OCI-LY1 (cell line): Measurements from ENCODE around the gene KLF1.

Experiments used
- H2AFZ ChIP-seq: fragments of 200-600 bp; sonication (generic), shearing (Covaris generic); 2 replicates; pipeline ENCODE4 v1.6.0; 2014; ENCODE audit warnings: antibody characterized with exemption, mild to moderate bottlenecking, low read length
- H3F3A ChIP-seq: fragments of 200-600 bp; sonication (generic), shearing (Covaris generic); 2 replicates; pipeline ENCODE4 v1.6.0; 2014; ENCODE audit warnings: mild to moderate bottlenecking, antibody characterized with exemption, low read length, moderate library complexity; ENCODE audit not compliant: insufficient read depth
- H3K27ac ChIP-seq: fragments of 200-600 bp; sonication (generic); 2 replicates; pipeline ENCODE4 v1.5.1; 2014; ENCODE audit warnings: low read length, mixed run types, mild to moderate bottlenecking, low read depth; ENCODE audit not compliant: poor library complexity, severe bottlenecking
- H3K27me3 ChIP-seq: fragments of 200-600 bp; sonication (generic); 2 replicates; pipeline ENCODE4 v1.6.0; 2014; ENCODE audit warnings: antibody characterized with exemption, mild to moderate bottlenecking, low read length, moderate library complexity; ENCODE audit not compliant: insufficient read depth
- H3K36me3 ChIP-seq: fragments of 200-600 bp; sonication (generic); 2 replicates; pipeline ENCODE4 v1.6.1; 2014; ENCODE audit warnings: mild to moderate bottlenecking, antibody characterized with exemption, low read length, moderate library complexity, mixed read lengths; ENCODE audit not compliant: insufficient read depth
- H3K4me1 ChIP-seq: fragments of 200-600 bp; sonication (generic); 2 replicates; pipeline ENCODE4 v1.5.1; 2014; ENCODE audit warnings: mild to moderate bottlenecking, low read length, moderate library complexity; ENCODE audit not compliant: insufficient read depth, severe bottlenecking
- H3K4me2 ChIP-seq: fragments of 200-600 bp; sonication (generic), shearing (Covaris generic); 2 replicates; pipeline ENCODE4 v1.6.1; 2014; ENCODE audit warnings: low read length
- H3K4me3 ChIP-seq: fragments of 200-600 bp; sonication (generic); 2 replicates; pipeline ENCODE4 v1.5.1; 2014; ENCODE audit warnings: low read length, low read depth, mild to moderate bottlenecking, mixed read lengths; ENCODE audit not compliant: poor library complexity, severe bottlenecking
- H3K79me2 ChIP-seq: fragments of 200-600 bp; shearing (Covaris generic); 2 replicates; pipeline ENCODE4 v1.6.1; 2016; ENCODE audit warnings: mixed run types, low read length, mixed read lengths; ENCODE audit not compliant: insufficient read depth
- H3K9ac ChIP-seq: fragments of 200-600 bp; sonication (generic), shearing (Covaris generic); 2 replicates; pipeline ENCODE4 v1.6.1; 2014; ENCODE audit warnings: mild to moderate bottlenecking, low read length, mixed read lengths
- H3K9me2 ChIP-seq: fragments of 200-600 bp; sonication (generic), shearing (Covaris generic); 2 replicates; pipeline ENCODE4 v1.6.1; 2014; ENCODE audit warnings: low read depth, mild to moderate bottlenecking, low read length, mixed read lengths
- H3K9me3 ChIP-seq: fragments of 200-600 bp; shearing (Covaris generic); 2 replicates; pipeline ENCODE4 v1.6.1; 2014; ENCODE audit warnings: low read length, mixed read lengths
- H4K20me1 ChIP-seq: fragments of 200-600 bp; sonication (generic), shearing (Covaris generic); 2 replicates; pipeline ENCODE4 v1.6.0; 2016; ENCODE audit warnings: mild to moderate bottlenecking, low read length; ENCODE audit not compliant: insufficient read depth
- EZH2 ChIP-seq: fragments of 200-600 bp; sonication (generic), shearing (Covaris generic); IDR thresholded peaks from 2 replicates; pipeline ENCODE4 v1.8.0; 2017; ENCODE audit warnings: borderline replicate concordance, mixed run types, mild to moderate bottlenecking, antibody characterized with exemption, low read length, moderate library complexity, mixed read lengths
- TF ChIP-seq, protein P1 (sequence below): fragments of 200-600 bp; sonication (generic), shearing (Covaris generic); IDR thresholded peaks from 2 replicates; pipeline ENCODE4 v1.5.1; 2017; ENCODE audit warnings: mild to moderate bottlenecking, antibody characterized with exemption, low read length, moderate library complexity, mixed read lengths

Gene KLF1

DNA sequence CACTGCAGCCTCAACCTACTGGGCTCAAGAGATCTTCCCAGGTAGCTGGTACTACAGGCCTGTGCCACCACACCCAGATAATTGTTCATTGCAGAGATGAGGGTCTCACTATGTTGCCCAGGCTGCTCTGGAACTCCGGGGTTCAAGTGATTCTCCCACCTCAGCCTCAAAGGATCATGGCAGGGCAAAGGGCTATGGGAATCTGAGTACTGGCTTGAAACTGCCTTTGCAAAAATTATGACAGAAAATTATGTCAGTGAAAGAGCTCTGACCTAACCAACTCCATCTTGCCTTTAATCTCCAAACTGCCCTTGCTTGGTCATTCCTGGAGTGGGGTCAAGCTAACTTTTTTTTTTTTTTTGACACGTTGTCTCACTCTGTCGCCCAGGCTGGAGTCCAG lies 4.4 kb downstream of the KLF1 start:
- no peaks in the 10 kb centered on the region for H4K20me1 ChIP-seq
- peaks cover 32% of the 10 kb centered on the region for H3K4me1 ChIP-seq
- H3K4me3 ChIP-seq: no peak overlapping the region
- H3K9me3 ChIP-seq: peaks cover 7% of the 10 kb centered on the region; the same call in 1 of the 2 replicates
- TF ChIP-seq EZH2: no peak
- TF ChIP-seq, protein P1, sequence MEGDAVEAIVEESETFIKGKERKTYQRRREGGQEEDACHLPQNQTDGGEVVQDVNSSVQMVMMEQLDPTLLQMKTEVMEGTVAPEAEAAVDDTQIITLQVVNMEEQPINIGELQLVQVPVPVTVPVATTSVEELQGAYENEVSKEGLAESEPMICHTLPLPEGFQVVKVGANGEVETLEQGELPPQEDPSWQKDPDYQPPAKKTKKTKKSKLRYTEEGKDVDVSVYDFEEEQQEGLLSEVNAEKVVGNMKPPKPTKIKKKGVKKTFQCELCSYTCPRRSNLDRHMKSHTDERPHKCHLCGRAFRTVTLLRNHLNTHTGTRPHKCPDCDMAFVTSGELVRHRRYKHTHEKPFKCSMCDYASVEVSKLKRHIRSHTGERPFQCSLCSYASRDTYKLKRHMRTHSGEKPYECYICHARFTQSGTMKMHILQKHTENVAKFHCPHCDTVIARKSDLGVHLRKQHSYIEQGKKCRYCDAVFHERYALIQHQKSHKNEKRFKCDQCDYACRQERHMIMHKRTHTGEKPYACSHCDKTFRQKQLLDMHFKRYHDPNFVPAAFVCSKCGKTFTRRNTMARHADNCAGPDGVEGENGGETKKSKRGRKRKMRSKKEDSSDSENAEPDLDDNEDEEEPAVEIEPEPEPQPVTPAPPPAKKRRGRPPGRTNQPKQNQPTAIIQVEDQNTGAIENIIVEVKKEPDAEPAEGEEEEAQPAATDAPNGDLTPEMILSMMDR: no peak
- no peak overlapping the region for H2AFZ ChIP-seq
- no peak overlapping the region for H3K4me2 ChIP-seq
- H3K27me3 ChIP-seq: no peaks in the 10 kb centered on the region
- H3K9me2 ChIP-seq: no peaks in the 10 kb centered on the region
- H3K9ac ChIP-seq: no peak overlapping the region
- H3K36me3 ChIP-seq: peaks cover 10% of the 10 kb centered on the region
- no peaks in the 10 kb centered on the region for H3F3A ChIP-seq
- no peak overlapping the region for H3K27ac ChIP-seq
- no peaks in the 10 kb centered on the region for H3K79me2 ChIP-seq

DNA sequence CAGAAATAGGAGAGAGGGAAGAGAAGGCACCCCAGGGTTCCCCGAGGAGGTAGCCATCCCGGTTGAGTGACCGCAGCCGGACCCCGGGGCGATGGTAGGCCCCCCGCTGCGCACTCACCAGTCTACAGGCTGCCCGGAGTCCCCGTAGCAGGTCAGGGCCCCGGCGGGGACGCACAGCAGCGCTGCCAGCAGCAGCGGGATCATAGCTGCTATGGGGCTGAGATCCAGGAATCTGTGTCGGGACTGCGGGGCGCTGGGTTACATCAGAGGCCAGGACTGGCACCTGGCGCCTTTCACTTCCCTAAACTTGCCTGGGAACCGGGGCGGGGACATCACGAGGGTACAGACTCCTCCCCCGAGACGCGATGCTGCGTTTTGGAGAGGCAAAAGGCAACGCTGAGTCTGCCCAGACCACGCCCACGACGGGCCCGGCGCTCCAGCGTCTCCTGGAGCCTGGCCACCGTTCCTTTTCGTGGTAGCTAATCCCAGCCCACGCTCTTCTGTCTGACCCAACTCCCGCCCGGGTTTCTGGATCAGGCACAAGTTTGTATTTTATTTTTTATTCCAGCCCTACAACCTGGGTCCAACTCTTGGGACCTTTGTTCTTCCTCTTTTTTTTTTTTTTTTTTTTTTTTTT lies 5.7 kb downstream of the KLF1 start, which contains the start of gene DNASE2:
Gene DNASE2, minus strand, starts transcription at position 278 of the 637 bp plus-strand sequence. Its CDS starts 74 bp downstream, at position 204.
- Histone ChIP-seq H4K20me1 (no peaks in the 10 kb centered on the region), H2AFZ (no peak within 1 kb of the TSS), H3K4me2 (peak within 1 kb of the TSS; percentile 73), H3K9me2 (no peaks in the 10 kb centered on the region), H3K9ac (peak within 1 kb of the TSS; percentile 82), H3K79me2 (no peaks in the 10 kb centered on the region), H3K27ac (peak within 1 kb of the TSS; percentile 58), H3K27me3 (no peaks in the 10 kb centered on the region), H3K4me1 (peaks cover 32% of the 10 kb centered on the region), H3K9me3 (peaks cover 7% of the 10 kb centered on the region; the same call in 1 of the 2 replicates), H3K4me3 (peak within 1 kb of the TSS; percentile 88), H3F3A (no peaks in the 10 kb centered on the region), H3K36me3 (peaks cover 10% of the 10 kb centered on the region)
- TF ChIP-seq, protein P1: no peak
- TF ChIP-seq EZH2: no peak

DNA sequence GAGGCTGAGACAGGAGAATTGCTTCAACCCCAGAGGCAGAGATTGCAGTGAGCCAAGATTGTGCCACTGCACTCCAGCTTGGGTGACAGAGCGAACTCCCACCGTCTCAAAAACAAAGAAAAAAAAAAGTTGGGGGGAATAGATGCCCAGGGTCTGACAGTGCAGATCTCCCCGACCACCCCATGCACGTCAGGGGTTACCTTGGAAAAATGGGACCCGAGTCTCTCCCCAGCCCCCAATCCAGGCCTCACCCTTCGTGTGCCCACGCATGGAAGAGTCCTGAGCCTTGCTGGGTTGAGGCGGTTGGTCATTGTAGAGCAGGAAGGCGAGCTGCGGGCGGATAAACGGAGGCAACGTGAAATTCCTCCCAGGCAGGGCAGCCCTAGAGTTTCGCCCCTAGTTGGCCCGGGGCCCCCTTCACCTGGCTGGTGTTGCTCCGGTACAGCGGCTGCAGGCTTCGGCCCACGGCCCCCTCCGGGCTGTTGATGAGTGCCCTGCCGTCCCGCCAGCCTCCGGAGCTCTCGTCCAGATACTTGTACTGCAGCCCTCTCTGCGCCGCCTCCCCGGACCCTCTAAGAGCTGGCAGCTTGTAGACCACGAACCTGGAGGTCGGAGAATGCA lies 6.3 kb downstream of the KLF1 start:
- peak overlapping the region; percentile 82 for H3K9ac ChIP-seq
- no peaks in the 10 kb centered on the region for H4K20me1 ChIP-seq
- no peaks in the 10 kb centered on the region for H3K9me2 ChIP-seq
- H3K4me1 ChIP-seq: peaks cover 28% of the 10 kb centered on the region
- peak overlapping the region; percentile 88 for H3K4me3 ChIP-seq
- no peaks in the 10 kb centered on the region for H3F3A ChIP-seq
- no peak overlapping the region for H2AFZ ChIP-seq
- TF ChIP-seq, protein P1: no peak
- no peak for TF ChIP-seq EZH2
- peaks cover 7% of the 10 kb centered on the region; the same call in 1 of the 2 replicates for H3K9me3 ChIP-seq
- no peaks in the 10 kb centered on the region for H3K79me2 ChIP-seq
- peaks cover 16% of the 10 kb centered on the region for H3K36me3 ChIP-seq
- H3K27ac ChIP-seq: peak overlapping the region; percentile 58
- H3K4me2 ChIP-seq: peak overlapping the region; percentile 73
- no peaks in the 10 kb centered on the region for H3K27me3 ChIP-seq
